Gastrocnemius medialis (tissue), 4 donors: ENCODE measurements around the gene ZNF687.

Experiments
- POLR2A ChIP-seq, 2 donors: fragments of 450-650 bp; IDR thresholded peaks; one replicate each; pipeline ENCODE4 v1.6.1; 2017; ENCODE audit warnings: antibody characterized with exemption in 2 of 2, mild to moderate bottlenecking in 2 of 2, moderate library complexity in 2 of 2
- TF ChIP-seq, protein P1 (sequence below), 5 experiments: fragments of 450-650 bp in 3 of 5; fragments of 200-600 bp in 2 of 5; sonication (generic) in 2 of 5; IDR thresholded peaks in 4 of 5; conservative IDR thresholded peaks in 1 of 5; 1 replicate in 4 of 5; 2 replicates in 1 of 5; pipeline ENCODE4 v1.5.1; 2016 to 2019; ENCODE audit warnings: antibody characterized with exemption in 5 of 5, mild to moderate bottlenecking in 3 of 5, moderate library complexity in 3 of 5

DNA sequence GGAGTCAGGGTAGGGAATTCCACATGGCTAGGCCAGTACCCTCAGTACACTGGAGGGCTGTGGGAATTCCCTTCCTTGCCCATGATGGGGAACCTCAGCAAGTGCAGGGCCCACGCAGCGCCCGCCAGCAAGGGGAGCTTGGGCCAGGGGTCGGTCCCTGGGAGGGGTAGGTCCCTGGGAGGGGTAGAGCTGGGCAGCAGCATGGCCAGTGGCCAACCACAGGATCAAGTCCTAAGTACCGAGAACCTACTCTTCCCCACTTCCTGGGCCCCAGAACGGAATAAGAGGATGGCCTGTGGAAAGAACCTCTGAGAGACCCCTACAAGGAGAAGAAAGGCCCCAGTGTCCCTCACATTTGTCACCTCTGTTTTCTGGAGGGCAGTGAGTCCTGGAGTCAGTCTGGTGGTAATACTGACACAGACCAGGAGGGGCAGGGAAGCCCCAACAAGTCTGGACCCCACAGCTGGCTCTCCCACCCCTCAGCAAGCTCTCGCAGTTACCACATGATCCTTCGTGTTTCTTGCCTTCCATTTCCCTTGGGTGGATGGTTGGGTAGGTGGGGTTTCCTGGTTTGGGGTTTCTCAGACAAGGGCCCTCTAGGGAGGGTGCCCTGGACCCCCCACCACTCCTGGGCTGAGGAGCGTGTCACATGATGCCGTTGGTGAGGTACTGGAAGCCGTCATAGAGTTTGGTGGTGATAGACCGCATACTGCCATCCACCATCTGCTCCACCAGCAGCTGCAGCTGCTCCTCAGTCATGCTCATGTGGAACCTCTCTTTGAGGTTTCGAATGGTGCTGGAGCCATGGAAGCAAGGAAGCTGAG lies 10.3 kb downstream of the ZNF687 start:
- TF ChIP-seq, protein P1, sequence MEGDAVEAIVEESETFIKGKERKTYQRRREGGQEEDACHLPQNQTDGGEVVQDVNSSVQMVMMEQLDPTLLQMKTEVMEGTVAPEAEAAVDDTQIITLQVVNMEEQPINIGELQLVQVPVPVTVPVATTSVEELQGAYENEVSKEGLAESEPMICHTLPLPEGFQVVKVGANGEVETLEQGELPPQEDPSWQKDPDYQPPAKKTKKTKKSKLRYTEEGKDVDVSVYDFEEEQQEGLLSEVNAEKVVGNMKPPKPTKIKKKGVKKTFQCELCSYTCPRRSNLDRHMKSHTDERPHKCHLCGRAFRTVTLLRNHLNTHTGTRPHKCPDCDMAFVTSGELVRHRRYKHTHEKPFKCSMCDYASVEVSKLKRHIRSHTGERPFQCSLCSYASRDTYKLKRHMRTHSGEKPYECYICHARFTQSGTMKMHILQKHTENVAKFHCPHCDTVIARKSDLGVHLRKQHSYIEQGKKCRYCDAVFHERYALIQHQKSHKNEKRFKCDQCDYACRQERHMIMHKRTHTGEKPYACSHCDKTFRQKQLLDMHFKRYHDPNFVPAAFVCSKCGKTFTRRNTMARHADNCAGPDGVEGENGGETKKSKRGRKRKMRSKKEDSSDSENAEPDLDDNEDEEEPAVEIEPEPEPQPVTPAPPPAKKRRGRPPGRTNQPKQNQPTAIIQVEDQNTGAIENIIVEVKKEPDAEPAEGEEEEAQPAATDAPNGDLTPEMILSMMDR (IDR thresholded peaks at IDR 0.05 in 4 of 5, conservative IDR thresholded peaks at IDR 0.05 in 1 of 5): no peak
- no peak for TF ChIP-seq POLR2A (IDR thresholded peaks at IDR 0.05)
